B cell (primary cell): Measurements from ENCODE around the gene CCNC. TPM values are rescaled to one million over a fixed set of nuclear protein-coding genes. Genes with fewer than 3 reads are reported as not detected.

Experiments
- ATAC-seq: fragments of 200-7000 bp; cut with Tn5 transposase; one replicate; pipeline ENCODE4 v1.10.0; 2021; ENCODE audit warnings: low read depth, mild to moderate bottlenecking, moderate number of reproducible peaks, moderate library complexity
- CTCF ChIA-PET: fragments of 350-600 bp; sonication (Branson Sonifier 250); formaldehyde crosslinking; loops from one replicate; lab custom pipeline; 2021; ENCODE audit warnings: antibody characterized with exemption, inconsistent platforms; lab: Charles Lee
- POLR2A ChIA-PET: fragments of 350-600 bp; sonication (Branson Sonifier 250); formaldehyde crosslinking; loops from one replicate; lab custom pipeline; 2021; ENCODE audit warnings: antibody characterized with exemption; lab: Charles Lee
- DNase-seq: peaks from one replicate; pipeline ENCODE4 v3.0.0; 2013
- H2AFZ ChIP-seq: 2 replicates; pipeline ENCODE4 v1.6.1; 2012; ENCODE audit warnings: mild to moderate bottlenecking, low read depth, low read length; ENCODE audit not compliant: insufficient read depth, poor library complexity, severe bottlenecking
- H3K27ac ChIP-seq, 2 donors: 1 replicate in 1 of 2; 2 replicates in 1 of 2; pipeline ENCODE4 v1.5.1; 2012 to 2013; ENCODE audit warnings: low read length in 2 of 2, mild to moderate bottlenecking in 2 of 2, moderate library complexity in 1 of 2
- H3K27me3 ChIP-seq, 4 experiments: fragments of 200-600 bp in 1 of 4; sonication (generic) in 1 of 4; replicated peaks in 1 of 4; 1 replicate in 2 of 4; 2 replicates in 2 of 4; pipeline versions ENCODE4 v1.6.1 to v1.7.0; 2013 to 2016; ENCODE audit warnings: low read length in 3 of 4, mild to moderate bottlenecking in 2 of 4, mixed read lengths in 1 of 4, moderate library complexity in 1 of 4; ENCODE audit not compliant: insufficient read depth in 4 of 4, control insufficient read depth in 3 of 4; ENCODE audit errors: control extremely low read depth in 1 of 4
- H3K36me3 ChIP-seq, 2 experiments: replicated peaks in 1 of 2; 1 replicate in 1 of 2; 2 replicates in 1 of 2; pipeline versions ENCODE4 v1.6.1 to v1.7.1; 2013; ENCODE audit warnings: low read length in 1 of 2; ENCODE audit not compliant: insufficient read depth in 2 of 2, control insufficient read depth in 1 of 2; ENCODE audit errors: control extremely low read depth in 1 of 2, extremely low read depth in 1 of 2
- H3K4me1 ChIP-seq, 2 donors: fragments of 200-600 bp in 1 of 2; sonication (generic) in 1 of 2; 1 replicate in 1 of 2; 2 replicates in 1 of 2; pipeline versions ENCODE4 v1.5.1 to v1.6.1; 2013 to 2017; ENCODE audit warnings: low read length in 2 of 2; ENCODE audit not compliant: control insufficient read depth in 2 of 2, insufficient read depth in 2 of 2
- H3K4me2 ChIP-seq: replicated peaks from 2 replicates; pipeline ENCODE3; 2012; ENCODE audit warnings: mild to moderate bottlenecking, low read depth, low read length; ENCODE audit not compliant: poor library complexity, severe bottlenecking
- H3K4me3 ChIP-seq, 5 experiments: fragments of 200-600 bp in 1 of 5; sonication (generic) in 1 of 5; 1 replicate in 3 of 5; 2 replicates in 2 of 5; pipeline versions ENCODE4 v1.5.1 to v1.7.0; 2011 to 2016; ENCODE audit warnings: low read length in 4 of 5, mild to moderate bottlenecking in 4 of 5, low read depth in 2 of 5, control low read depth in 1 of 5, moderate library complexity in 1 of 5; ENCODE audit not compliant: insufficient read depth in 1 of 5; ENCODE audit errors: control extremely low read depth in 1 of 5, extremely low read depth in 1 of 5
- H3K79me2 ChIP-seq: fragments of 200-600 bp; sonication (generic); one replicate; pipeline ENCODE4 v1.6.0; 2016; ENCODE audit warnings: low read length; ENCODE audit not compliant: control insufficient read depth, insufficient read depth
- H3K9ac ChIP-seq: fragments of 200-600 bp; sonication (generic); 2 replicates; pipeline ENCODE4 v1.6.1; 2017; ENCODE audit warnings: mild to moderate bottlenecking, low read length, moderate library complexity
- H3K9me3 ChIP-seq, 3 donors: one replicate each; pipeline versions ENCODE4 v1.6.1 to v1.7.1; 2013; ENCODE audit warnings: low read length in 2 of 3; ENCODE audit not compliant: control insufficient read depth in 2 of 3, insufficient read depth in 1 of 3; ENCODE audit errors: control extremely low read depth in 1 of 3
- H4K20me1 ChIP-seq: 2 replicates; pipeline ENCODE4 v1.6.0; 2012; ENCODE audit warnings: mild to moderate bottlenecking, low read length; ENCODE audit not compliant: insufficient read depth, control insufficient read depth, poor library complexity, severe bottlenecking
- H3K27ac Mint-ChIP-seq: one replicate; pipeline ENCODE4 v1.8.0; 2021; ENCODE audit warnings: mixed read lengths
- H3K27me3 Mint-ChIP-seq: one replicate; pipeline ENCODE4 v1.8.0; 2021; ENCODE audit warnings: mixed read lengths
- H3K4me1 Mint-ChIP-seq: one replicate; pipeline ENCODE4 v1.8.0; 2021; ENCODE audit warnings: mixed read lengths
- H3K4me3 Mint-ChIP-seq: one replicate; pipeline ENCODE4 v1.8.0; 2021; ENCODE audit warnings: mixed read lengths
- H3K9me3 Mint-ChIP-seq: one replicate; pipeline ENCODE4 v1.8.0; 2022; ENCODE audit warnings: mixed read lengths; ENCODE audit not compliant: insufficient read depth
- CTCF ChIP-seq: fragments of 200-600 bp; IDR thresholded peaks from one replicate; pipeline ENCODE4 v1.8.0; 2022; ENCODE audit warnings: antibody characterized with exemption, mild to moderate bottlenecking
- EZH2 ChIP-seq: IDR thresholded peaks from 2 replicates; pipeline ENCODE4 v1.6.1; 2012; ENCODE audit warnings: borderline replicate concordance, low read depth, mild to moderate bottlenecking, moderate library complexity, low read length; ENCODE audit not compliant: insufficient read depth, poor library complexity, severe bottlenecking
- WGBS: methylation state at CpG from one replicate; pipeline ENCODE4 v1.1.5; 2013; ENCODE audit warnings: missing lambda C conversion rate; ENCODE audit not compliant: insufficient coverage; 5-methylcytosine and 5-hydroxymethylcytosine counted together
- intact Hi-C: fragments of 100-400 bp; cut with micrococcal nuclease; formaldehyde crosslinking; loops from one replicate; pipeline ENCODE4 v1.10.0; 2022
- polyA plus RNA-seq: library from polyadenylated mRNA; depleted of rRNA; stranded (reverse); fragments of >200 nt; gene quantifications from 2 replicates; pipeline ENCODE4 v1.2.3, GENCODE V29; 2012
- total RNA-seq, 2 donors: library from RNA; stranded (reverse); fragments of 120-200 nt in 1 of 2; gene quantifications; 1 replicate in 1 of 2; 2 replicates in 1 of 2; pipeline versions ENCODE4 v1.2.3 to v1.2.4, GENCODE V29; 2013 to 2022

The CCNC gene
- total and polyA plus RNA-seq, 2 donors (not counting 1 experiment from before 2014, with no cell fraction given) = 12.5 to 45.1 TPM

GRCh38 chr6:99607416-99608036 is 39.1 kb upstream of the CCNC start:
- no peaks in the 10 kb centered on the region for H3K79me2 ChIP-seq
- no peaks in the 10 kb centered on the region for H4K20me1 ChIP-seq
- H3K27ac ChIP-seq = no peak overlapping the region
- H3K36me3 ChIP-seq = no peaks in the 10 kb centered on the region
- no peak overlapping the region for H3K4me3 ChIP-seq
- H3K4me1 ChIP-seq = peaks cover 30 to 59% of the 10 kb centered on the region in 2 donors
- no peak overlapping the region for H3K4me3 Mint-ChIP-seq
- TF ChIP-seq EZH2 (no peak), CTCF (no peak)
- H3K9me3 Mint-ChIP-seq = no peaks in the 10 kb centered on the region
- H3K27ac Mint-ChIP-seq = peak overlapping the region; percentile 53
- ChIA-PET CTCF (interaction anchor here (1.9 kb wide), 1 partner anchor 19 kb away, joined by 8 read pairs; no protein-coding TSS in a partner anchor), POLR2A (no interaction called here)
- no peak overlapping the region for H3K4me2 ChIP-seq
- peaks cover 0 to 65% (median 4%) of the 10 kb centered on the region in 3 donors for H3K9me3 ChIP-seq
- peak; percentile 32 for DNase-seq
- no peak overlapping the region for H2AFZ ChIP-seq
- peaks cover 0 to 96% (median 83%) of the 10 kb centered on the region in 4 experiments for H3K27me3 ChIP-seq
- H3K27me3 Mint-ChIP-seq = peaks cover 85% of the 10 kb centered on the region
- no peak for ATAC-seq
- H3K9ac ChIP-seq = no peak overlapping the region
- WGBS = 20% methylated on average over 20 of the region's 34 CpGs
- intact Hi-C loops = loop anchor here (5.0 kb wide), 1 partner anchor 860 kb away; no protein-coding TSS in a partner anchor
- peaks cover 29% of the 10 kb centered on the region for H3K4me1 Mint-ChIP-seq
